ENCODE measurements around the gene ARL15.

DNA sequence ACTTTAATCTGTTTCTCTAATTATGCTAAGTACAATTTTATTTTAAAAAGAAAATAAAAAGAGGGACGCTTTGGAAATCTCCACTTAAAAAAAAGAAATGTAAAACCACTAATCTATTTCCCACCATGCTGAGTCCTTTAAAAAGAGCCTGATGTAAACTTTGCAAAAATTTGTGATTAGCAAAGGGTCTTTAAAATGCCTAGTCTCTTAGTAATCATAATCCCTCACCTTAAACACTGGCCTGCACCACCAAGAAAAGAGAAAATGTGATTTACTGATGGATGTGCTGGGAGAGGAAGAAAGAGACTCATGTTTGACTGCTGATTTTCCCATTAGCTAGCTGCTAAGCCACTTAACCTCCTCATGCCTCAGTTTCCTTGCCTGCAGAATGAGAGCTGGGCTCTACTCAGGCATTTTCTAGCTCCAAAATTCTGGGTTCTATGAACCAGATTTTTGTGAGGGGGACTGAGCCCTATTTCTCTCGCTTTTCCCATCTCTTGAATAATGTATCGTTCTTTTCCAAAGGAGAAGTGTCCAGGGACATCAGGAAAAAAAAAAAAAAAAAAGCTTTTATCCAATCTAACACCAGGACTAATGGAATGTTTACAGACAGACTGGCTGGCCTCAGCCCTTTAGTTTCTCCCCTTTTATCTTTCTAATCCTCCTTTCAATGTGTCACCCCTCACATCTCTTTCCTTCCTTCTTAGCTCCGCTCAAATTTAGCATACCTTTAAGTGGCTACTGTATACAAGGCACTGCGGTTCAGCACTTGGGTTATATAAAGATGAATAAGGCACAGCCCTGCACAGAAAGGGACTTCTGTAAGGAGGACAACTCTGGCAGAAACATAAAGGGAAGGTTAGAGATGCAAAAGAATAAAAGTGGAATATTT is 312.4 kb downstream of the ARL15 start:
- no peak for TF ChIP-seq CTCF (conservative IDR thresholded peaks at IDR 0.05 in 1 of 2, IDR thresholded peaks at IDR 0.05 in 1 of 2; ENCODE audit: extremely low read depth in 1 of 2, insufficient read depth in 1 of 2, low read depth in 1 of 2, low read length in 2 of 2)
- TF ChIP-seq EZH2 (IDR thresholded peaks at IDR 0.05; ENCODE audit: borderline replicate concordance, low read length), result no peak
